C4-2B (cell line): ENCODE results near the gene ANKS1B.

Experiments
- CTCF ChIP-seq: fragments of 450-650 bp; conservative IDR thresholded peaks from 2 replicates; pipeline ENCODE4 v1.5.1; 2017; ENCODE audit warnings: mild to moderate bottlenecking
- ZFX ChIP-seq: fragments of 450-650 bp; IDR thresholded peaks from 2 replicates; pipeline ENCODE4 v1.6.1; 2017

GRCh38 chr12:99620159-99620479, 364.6 kb downstream of the ANKS1B start:
- TF ChIP-seq CTCF (peak; percentile 55), ZFX (no peak)
